Thyroid gland (tissue), 4 donors: ENCODE results near the gene CNPY4.

Source experiments
- CTCF ChIP-seq, 6 experiments: fragments of 200-600 bp in 3 of 6; fragments of 450-650 bp in 3 of 6; sonication (generic) in 3 of 6; IDR thresholded peaks; one replicate each; pipeline ENCODE4 v1.5.1; 2016 to 2019; ENCODE audit warnings: antibody characterized with exemption in 6 of 6, mild to moderate bottlenecking in 2 of 6, inconsistent platforms in 1 of 6, moderate library complexity in 1 of 6
- POLR2A ChIP-seq, 2 donors: fragments of 450-650 bp; IDR thresholded peaks; one replicate each; pipeline ENCODE4 v1.6.1; 2017; ENCODE audit warnings: antibody characterized with exemption in 2 of 2, mild to moderate bottlenecking in 2 of 2, moderate library complexity in 1 of 2

DNA sequence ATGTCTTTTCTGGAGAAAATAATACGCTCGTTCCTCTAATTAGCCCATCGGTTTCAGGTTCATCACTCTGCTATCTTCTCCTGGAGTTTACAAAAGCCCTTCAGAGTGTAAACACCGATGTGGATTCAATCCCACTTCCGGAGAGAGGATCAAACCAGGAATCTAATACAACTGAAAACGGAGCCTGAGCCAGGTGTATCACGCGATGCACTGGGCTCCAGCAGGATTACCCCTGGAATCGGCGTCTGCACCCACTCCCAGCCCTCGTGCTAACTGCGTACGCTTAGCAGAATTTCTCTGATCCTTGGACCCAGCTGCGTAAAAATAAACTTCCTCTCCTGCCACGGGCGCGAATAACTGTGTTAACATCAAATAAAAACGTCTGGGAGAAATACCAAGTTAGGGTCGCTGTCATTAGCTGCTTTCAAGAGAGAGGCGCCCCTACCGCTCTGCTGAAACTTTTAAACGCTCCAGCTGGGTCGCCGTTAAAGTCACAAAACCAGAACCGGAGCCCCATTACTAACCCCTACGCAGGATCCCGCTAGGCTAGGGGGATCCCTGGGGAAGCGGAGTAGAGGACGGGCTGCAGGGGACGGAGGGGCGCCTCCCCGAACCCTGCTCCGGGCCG is 38.4 kb upstream of the CNPY4 start:
- no peak for TF ChIP-seq CTCF (IDR thresholded peaks at IDR 0.05)
- no peak for TF ChIP-seq POLR2A (IDR thresholded peaks at IDR 0.05)
